Erythroblast (primary cell): ENCODE data around the gene RTN4IP1.
"Not testable (repeated sequence)": the region's sequence is repeated elsewhere in the genome, so short reads cannot be mapped to it uniquely, and the experiment has no call there.

Experiments
- DNase-seq, 2 experiments: peaks; one replicate each; lab custom pipeline; 2025; lab: John Stamatoyannopoulos, UW
- GATA1 ChIP-seq: IDR thresholded peaks from 2 replicates; pipeline ENCODE4 v1.6.1; 2011; ENCODE audit warnings: low read depth, mild to moderate bottlenecking, control low read depth, low read length, moderate library complexity
- POLR2A ChIP-seq: IDR thresholded peaks from 2 replicates; pipeline ENCODE4 v1.6.1; 2011; ENCODE audit warnings: mild to moderate bottlenecking, low read length

The RTN4IP1 gene

DNA sequence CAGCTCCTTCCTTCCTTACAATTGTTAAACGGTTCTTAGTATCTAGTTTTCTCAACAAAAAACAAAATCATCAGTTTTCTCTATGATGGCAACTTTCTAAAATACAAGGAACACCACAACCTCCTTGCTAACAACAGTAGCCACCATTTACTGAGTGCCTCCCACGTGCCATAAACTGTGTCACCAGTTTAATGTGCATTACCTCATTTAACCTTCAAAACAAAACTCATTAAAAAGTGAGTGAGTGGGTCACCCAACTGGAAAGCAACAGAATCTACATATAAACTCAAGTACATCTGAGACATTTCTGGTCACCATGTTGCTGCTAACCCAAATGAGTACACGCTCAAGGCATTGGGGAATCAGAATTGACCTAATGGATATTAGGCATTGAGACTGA, 11.0 kb downstream of the RTN4IP1 start:
- no peak for DNase-seq
- TF ChIP-seq GATA1 (no peak), POLR2A (no peak)

DNA sequence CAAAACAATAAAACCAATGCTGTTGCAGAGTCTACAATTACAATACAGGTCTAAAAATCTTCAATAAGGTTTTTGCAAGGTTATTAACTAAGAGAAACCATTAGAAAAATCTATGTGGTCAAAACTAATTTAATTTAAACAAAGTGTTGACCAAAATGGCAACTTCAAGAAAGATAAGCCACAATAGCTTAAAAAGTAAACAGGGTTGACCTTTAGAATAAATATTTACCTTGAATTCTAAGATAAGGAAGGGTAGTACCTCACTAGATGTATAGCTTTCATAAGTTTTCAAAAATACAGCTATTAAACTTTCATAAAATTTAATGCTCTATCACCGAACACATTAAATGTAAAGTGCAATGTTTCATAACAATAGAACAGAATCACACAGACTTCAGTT, 11.4 kb downstream of the RTN4IP1 start:
- TF ChIP-seq POLR2A (no peak), GATA1 (no peak)
- no peak for DNase-seq

GRCh38 chr6:106617302-106617701, 12.0 kb downstream of the RTN4IP1 start:
- TF ChIP-seq POLR2A (no peak), GATA1 (no peak)
- no peak for DNase-seq

- DNase-seq, result no peak
- TF ChIP-seq GATA1 (no peak), POLR2A (no peak)
These were observed 14.6 kb downstream of the RTN4IP1 start for GRCh38 chr6:106614592-106615257.

DNA sequence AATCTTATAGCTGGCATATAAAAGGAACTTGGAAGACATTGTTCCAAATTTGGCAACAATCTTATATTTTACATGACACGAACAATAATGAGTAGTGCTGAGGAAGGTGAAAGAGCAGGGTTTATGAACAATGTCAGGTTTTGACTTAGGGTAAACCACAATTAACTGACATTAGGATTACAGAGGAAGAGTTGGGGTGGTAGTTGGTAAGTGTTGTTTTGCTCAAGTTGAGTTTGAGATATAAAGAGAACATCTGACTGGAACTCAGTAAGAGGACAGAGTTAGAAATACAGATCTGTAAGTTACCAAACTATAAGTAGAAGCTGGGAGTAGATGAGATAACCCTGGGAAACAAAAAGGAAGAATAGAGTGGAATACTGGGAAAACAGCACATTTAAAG, 15.1 kb downstream of the RTN4IP1 start:
- DNase-seq, result no peak
- TF ChIP-seq POLR2A (no peak), GATA1 (no peak)

- DNase-seq, result no peak
- no peak for TF ChIP-seq GATA1
- no peak for TF ChIP-seq POLR2A
These were observed 15.7 kb downstream of the RTN4IP1 start for GRCh38 chr6:106613590-106613989.

GRCh38 chr6:106612671-106613416, 16.5 kb downstream of the RTN4IP1 start:
- DNase-seq, result no peak
- no peak for TF ChIP-seq POLR2A
- no peak for TF ChIP-seq GATA1

DNA sequence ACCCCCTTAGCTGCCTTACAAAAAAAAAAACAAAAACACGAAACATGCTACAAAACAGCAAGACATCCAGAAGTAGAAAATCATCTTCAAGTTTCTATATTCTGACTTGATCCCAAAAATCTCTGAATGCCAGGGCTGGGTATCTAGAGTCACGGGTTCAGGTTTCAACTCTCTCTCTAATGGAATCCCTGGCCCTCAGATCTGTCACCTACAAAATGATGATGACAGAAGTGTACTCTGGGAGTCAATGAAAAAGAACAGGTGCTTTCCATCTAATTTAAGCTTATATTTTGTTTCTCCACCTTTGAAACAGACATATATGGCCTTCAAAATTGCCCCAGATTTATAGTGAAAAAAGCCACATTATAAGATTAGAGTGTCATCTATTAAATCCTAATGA, 18.3 kb downstream of the RTN4IP1 start:
- TF ChIP-seq POLR2A, result no peak
- no peak for TF ChIP-seq GATA1
- no peak for DNase-seq

DNA sequence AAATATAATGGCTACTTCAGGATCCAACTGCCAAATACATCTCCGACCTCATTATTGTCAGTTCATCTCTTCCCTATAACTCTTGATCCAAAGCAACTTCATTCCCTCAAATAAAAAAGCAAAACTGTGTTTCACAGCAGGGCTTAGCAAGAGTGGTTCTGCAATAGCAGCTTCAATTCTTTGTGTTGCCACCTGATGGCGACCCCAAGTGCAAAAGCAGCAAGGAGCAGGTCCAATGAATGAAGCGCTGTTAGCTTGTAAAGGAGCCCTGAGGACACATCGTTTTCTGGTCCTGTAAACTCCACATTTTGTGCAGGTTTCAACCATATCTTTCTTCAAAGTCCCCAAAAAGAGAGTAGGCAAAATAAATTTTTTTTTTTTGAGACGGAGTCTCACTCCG, 19.6 kb downstream of the RTN4IP1 start:
- DNase-seq, result peak; percentile 16 to 26

DNA sequence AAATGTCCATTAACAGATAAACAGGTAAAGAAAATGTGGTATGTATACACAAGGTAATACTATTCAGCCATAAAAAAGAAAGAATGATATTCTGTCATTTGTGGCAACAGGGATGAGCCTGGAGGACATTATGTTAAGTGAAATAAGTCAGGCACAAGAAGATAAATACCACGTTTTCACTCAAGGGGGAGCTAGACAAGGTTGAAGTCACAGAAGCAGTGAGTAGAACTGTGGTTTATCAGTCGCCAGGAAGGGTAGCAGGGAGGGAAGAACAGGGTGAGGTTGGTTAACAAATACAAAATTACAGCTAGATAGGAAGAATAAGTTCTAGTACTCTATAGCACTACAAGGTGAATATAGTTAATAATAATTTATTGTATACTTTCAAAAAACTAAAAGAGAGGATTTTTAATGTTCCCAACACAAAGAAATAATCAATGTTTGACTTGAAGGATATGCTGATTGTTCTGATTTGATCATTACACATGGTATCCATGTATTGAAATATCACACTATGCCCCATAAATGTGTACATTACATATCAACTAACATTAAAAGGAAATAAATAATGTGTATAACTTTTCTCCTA, 21.1 kb downstream of the RTN4IP1 start:
- no peak for TF ChIP-seq POLR2A
- TF ChIP-seq GATA1, result no peak
- peak; percentile 72 to 77 for DNase-seq

More for the DNA sequence above, 19.6 kb downstream of the RTN4IP1 start:
- TF ChIP-seq GATA1 (no peak), POLR2A (no peak)

DNA sequence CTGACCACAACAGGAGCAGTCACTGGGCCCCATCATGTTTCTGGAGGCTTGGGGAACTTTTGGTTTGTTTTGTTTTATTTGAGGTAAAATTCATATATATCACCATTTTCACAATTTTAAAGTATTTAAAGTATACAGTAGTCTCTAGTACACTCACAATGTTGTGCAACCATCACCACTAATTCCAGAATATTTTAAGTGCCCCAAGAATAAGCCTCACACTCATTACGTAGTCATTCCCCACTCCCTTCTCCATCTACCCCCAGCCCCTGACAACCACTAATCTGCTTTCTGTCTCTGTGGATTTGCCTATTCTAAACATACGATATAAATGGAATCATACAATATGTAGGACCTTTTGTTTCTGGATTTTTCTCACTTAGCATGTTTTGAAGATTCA, 29.0 kb downstream of the RTN4IP1 start:
- TF ChIP-seq GATA1, result no peak
- TF ChIP-seq POLR2A, result no peak
- no peak for DNase-seq

DNA sequence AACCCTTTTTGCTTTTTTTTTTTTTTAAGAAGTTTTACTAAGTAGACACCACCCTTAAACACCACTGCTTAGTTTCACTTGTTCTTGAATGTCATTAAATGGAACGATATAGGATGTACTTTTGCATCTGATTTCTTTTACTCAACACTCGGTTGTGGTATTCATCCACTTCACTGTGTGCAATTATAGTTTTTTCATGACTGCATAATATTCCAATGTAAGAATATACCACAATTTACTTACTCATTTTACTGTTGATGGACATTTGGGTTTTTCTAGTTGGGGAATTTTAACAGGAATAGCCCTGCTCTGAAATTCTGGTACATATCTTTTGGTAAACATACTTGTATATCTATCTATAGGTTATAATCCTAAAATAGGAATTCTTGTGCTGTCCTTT, 29.9 kb downstream of the RTN4IP1 start:
- DNase-seq, result no peak
- TF ChIP-seq POLR2A, result no peak
- TF ChIP-seq GATA1, result no peak

DNA sequence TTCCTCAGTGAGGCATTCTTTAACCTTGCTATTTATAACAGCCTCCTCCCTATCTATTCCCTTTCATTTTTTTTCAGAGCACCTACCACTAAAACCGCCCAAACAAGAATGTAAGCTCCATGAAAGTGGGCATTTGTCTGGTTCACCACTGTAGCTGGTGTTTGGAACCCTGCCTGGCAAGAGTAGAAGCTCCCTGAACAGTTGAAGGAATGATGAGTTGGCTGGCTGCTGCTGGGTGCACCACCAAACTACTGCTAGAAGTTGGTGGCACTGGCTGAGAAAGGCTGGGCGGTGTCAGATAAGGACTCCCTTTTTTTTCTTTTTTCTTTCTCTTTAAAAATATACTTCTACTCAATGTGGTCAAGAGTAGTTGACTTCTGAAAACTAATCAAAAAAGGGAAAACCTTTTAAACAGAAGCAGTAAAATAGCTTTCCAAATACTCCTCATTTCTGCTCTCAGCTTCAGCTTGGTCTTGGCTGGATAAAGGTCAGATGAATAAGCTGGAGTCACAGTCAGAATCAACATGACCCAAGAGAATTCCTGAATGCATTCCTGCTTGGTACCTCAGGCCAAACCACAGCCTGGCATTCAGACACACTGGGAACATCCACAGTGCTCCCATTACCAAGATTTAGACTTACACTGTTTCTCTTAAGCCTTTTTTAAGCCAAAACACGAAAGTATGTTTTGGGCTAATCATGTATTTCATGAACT, 38.0 kb downstream of the RTN4IP1 start:
- TF ChIP-seq POLR2A, result no peak
- DNase-seq, result no peak

GRCh38 chr6:106588937-106589336, 40.4 kb downstream of the RTN4IP1 start:
- not testable (repeated sequence) for DNase-seq
